ENCODE measurements around the gene ASAP3.

Gene ASAP3

GRCh38 chr1:23427550-23427949 is 56.4 kb downstream of the ASAP3 start:
- no peak for DNase-seq
- H3K27ac ChIP-seq, result no peak overlapping the region
- H3K4me3 ChIP-seq, result no peak overlapping the region
- no peaks in the 10 kb centered on the region for H3K9me3 ChIP-seq
- intact Hi-C loops (cut with DNase I; ENCODE audit: low total_unique reads), result loop anchor here (5.0 kb wide), 1 partner anchor 55 kb away; the partner anchor contains the start of gene ASAP3
- H3K4me1 ChIP-seq, result peaks cover 0 to 19% (median 12%) of the 10 kb centered on the region in 4 donors
- TF ChIP-seq CTCF (IDR thresholded peaks at IDR 0.05), result no peak
- H3K27me3 ChIP-seq, result no peaks in the 10 kb centered on the region
- H3K36me3 ChIP-seq, result peaks cover 13 to 48% (median 35%) of the 10 kb centered on the region in 3 donors

GRCh38 chr1:23426828-23427227 is 57.2 kb downstream of the ASAP3 start:
- H3K36me3 ChIP-seq, result peaks cover 13 to 42% (median 28%) of the 10 kb centered on the region in 3 donors
- H3K9me3 ChIP-seq, result no peaks in the 10 kb centered on the region
- H3K27me3 ChIP-seq, result no peaks in the 10 kb centered on the region
- no peak overlapping the region for H3K27ac ChIP-seq
- no peak overlapping the region for H3K4me3 ChIP-seq
- TF ChIP-seq CTCF (IDR thresholded peaks at IDR 0.05), result no peak
- H3K4me1 ChIP-seq, result peaks cover 0 to 21% (median 19%) of the 10 kb centered on the region in 4 donors
- DNase-seq, result no peak
- intact Hi-C loops (cut with DNase I; ENCODE audit: low total_unique reads), result loop anchor here (5.0 kb wide), 1 partner anchor 55 kb away; the partner anchor contains the start of gene ASAP3

DNA sequence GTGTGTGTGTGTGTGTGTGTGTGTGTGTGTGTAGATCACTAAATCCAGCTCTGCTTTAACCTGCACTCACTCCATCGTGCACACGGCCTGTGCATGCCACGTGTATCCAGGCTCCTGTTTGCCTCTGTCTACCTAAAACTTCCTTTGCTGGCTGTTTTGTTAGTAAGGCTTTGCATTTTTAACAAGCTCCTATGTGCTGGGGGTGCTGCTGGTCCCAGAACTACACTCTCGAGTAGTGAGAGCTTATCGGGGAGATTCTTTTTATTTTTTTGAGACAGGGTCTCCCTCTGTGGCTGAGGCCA is 58.8 kb downstream of the ASAP3 start:
- TF ChIP-seq CTCF (IDR thresholded peaks at IDR 0.05), result no peak
- no peak for DNase-seq
- Histone ChIP-seq H3K9me3 (no peaks in the 10 kb centered on the region), H3K4me3 (peak overlapping the region; percentile 65 to 68), H3K27me3 (no peaks in the 10 kb centered on the region), H3K4me1 (peaks cover 0 to 25% (median 21%) of the 10 kb centered on the region in 4 donors), H3K36me3 (peaks cover 0 to 25% (median 12%) of the 10 kb centered on the region in 3 donors), H3K27ac (peak overlapping the region; percentile 74 to 83)
- intact Hi-C loops (cut with DNase I; ENCODE audit: low total_unique reads), result loop anchor here (5.0 kb wide), 1 partner anchor 57 kb away; the partner anchor contains the start of gene ASAP3

DNA sequence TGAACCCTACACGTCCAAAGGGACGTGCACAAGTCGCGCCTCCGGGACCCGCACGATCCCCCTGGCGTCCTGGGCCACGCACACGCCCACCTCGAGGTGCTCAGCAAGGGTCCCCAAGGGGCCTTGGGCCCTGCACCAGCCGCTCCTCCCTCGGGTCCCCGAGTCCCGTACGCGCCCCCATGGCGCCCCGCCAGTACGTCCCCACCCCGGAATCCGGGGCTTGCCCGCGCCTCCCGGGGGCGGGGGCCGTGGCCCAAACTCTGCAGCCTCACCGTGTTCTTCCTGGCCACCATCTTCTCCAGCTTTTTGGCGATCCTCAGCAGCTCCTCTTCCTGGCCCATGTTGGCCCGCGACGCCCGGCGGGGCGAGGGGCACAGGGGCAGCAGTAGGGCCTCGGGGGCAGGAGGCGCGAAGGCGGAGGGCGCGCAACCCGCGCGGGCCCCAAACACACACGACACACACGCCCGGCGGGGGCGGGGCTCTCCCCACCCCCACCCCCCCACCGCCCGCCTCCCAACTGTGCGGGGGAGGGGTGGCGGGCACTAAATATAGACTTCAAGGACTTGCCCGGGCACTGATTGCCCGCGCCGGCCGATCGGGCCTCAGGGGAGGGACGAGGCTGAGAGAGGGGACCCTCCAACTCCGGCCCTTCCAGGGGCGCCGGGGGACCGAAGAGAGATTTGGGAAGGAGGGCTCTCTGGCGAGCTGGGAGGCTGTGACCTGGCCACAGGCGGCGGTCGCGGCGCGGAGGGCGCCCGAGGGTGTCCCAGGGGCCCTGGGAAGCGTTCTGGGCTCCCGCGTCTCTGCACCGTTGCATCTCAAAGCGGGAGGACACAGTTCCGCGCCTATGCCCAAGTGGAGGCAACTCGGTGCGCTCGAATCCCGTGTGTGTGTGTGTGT is 59.4 kb downstream of the ASAP3 start, which contains the start of gene TCEA3:
TSS of gene TCEA3 (minus strand) at position 456 of the 900 bp plus-strand sequence. CDS start at position 341, 115 bp downstream.
- H3K27ac ChIP-seq, result peak within 1 kb of the TSS; percentile 74 to 83
- no peaks in the 10 kb centered on the region for H3K27me3 ChIP-seq
- no peaks in the 10 kb centered on the region for H3K9me3 ChIP-seq
- intact Hi-C loops (cut with DNase I; ENCODE audit: low total_unique reads), result loop anchor here (5.0 kb wide), 1 partner anchor 58 kb away; the partner anchor contains the start of gene ASAP3
- H3K4me1 ChIP-seq, result peaks cover 0 to 25% (median 21%) of the 10 kb centered on the region in 4 donors
- H3K4me3 ChIP-seq, result peak within 1 kb of the TSS; percentile 65 to 68
- peak in 1 of 2 donors; percentile 85 for DNase-seq
- peaks cover 0 to 19% (median 6%) of the 10 kb centered on the region in 3 donors for H3K36me3 ChIP-seq
- TF ChIP-seq CTCF (IDR thresholded peaks at IDR 0.05), result no peak

- H3K9me3 ChIP-seq, result no peaks in the 10 kb centered on the region
- DNase-seq, result no peak
- peak overlapping the region; percentile 74 to 83 for H3K27ac ChIP-seq
- TF ChIP-seq CTCF (IDR thresholded peaks at IDR 0.05), result no peak
- no peaks in the 10 kb centered on the region for H3K27me3 ChIP-seq
- peak overlapping the region; percentile 65 to 68 for H3K4me3 ChIP-seq
- H3K4me1 ChIP-seq, result peaks cover 0 to 25% (median 21%) of the 10 kb centered on the region in 4 donors
- H3K36me3 ChIP-seq, result peaks cover 0 to 10% (median 0%) of the 10 kb centered on the region in 3 donors
- intact Hi-C loops (cut with DNase I; ENCODE audit: low total_unique reads), result no loop called here
Measured at GRCh38 chr1:23423415-23424292, 60.3 kb downstream of the ASAP3 start.
